Activated CD4-positive, alpha-beta T cell treated with anti-CD3 and anti-CD28 coated beads for 48 hours (primary cell): ENCODE measurements around the gene SLC12A5.

Experiments
- DNase-seq: peaks from one replicate; pipeline ENCODE4 v3.0.0-alpha.2; 2020

The SLC12A5 gene

DNA sequence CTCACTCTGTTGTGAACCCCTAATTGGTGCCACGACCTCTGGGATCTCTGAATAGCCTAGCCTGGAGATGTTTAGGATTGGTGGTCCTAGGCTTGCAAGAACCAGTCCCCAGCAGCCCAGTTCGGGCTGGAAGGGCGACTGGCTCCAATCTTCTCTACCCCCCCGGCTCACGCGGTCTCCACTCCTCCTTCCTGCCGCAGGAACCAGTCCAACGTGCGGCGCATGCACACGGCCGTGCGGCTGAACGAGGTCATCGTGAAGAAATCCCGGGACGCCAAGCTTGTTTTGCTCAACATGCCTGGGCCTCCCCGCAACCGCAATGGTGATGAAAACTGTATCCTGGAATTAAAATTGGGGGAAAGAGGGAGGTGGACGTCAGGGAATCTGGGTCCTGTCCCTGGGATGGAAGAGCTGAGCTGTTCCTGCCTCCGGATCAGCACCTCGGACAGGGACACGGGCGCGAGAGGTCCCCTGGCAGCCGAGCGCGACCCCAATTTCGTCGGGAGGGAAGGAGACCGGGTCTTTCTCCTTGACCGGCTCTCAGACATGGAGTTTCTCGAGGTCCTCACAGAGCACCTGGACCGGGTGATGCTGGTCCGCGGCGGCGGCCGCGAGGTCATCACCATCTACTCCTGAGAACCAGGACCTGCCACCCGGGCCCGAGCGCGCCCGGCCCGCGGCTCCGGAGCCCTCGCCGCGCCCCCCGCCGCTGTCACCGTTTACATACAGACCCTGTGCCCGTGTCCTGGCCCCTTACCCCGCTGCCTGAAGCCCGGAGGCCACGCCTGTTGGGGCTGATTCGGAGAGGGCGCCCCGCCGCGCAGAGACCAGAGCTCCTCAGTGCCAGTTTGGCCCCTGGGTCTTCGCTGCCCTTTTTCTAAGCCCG, 28.2 kb downstream of the SLC12A5 start:
- no peak for DNase-seq

- peak; percentile 32 for DNase-seq
Measured at GRCh38 chr20:46057856-46058598, 29.0 kb downstream of the SLC12A5 start.

- no peak for DNase-seq
Measured at GRCh38 chr20:46058599-46059281, 29.7 kb downstream of the SLC12A5 start.

- DNase-seq: no peak
Measured at GRCh38 chr20:46060301-46060881, 31.4 kb downstream of the SLC12A5 start.

GRCh38 chr20:46060975-46061374, 32.0 kb downstream of the SLC12A5 start:
- DNase-seq: no peak

- no peak for DNase-seq
Measured at GRCh38 chr20:46062151-46062550, 33.1 kb downstream of the SLC12A5 start.

DNA sequence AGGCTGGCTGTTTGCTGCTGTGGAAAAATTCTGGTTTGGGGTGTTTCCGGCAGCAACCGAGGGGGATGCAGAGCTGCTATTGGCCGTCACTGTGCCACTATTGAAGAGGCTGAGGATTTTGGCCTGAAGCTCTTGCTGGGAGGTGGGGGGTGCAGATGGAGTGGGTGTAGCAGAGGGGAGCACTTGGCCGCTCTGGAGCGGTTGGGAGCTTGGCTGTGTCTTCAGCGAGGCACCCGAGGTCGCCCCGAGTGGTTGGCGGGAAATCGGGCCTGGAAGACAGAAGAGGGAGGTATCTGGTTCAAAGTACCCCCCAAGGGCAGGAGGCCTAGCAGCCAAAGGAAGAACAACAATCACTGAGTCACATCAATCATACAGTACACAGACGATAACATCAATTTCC, 33.6 kb downstream of the SLC12A5 start:
- DNase-seq: no peak

DNA sequence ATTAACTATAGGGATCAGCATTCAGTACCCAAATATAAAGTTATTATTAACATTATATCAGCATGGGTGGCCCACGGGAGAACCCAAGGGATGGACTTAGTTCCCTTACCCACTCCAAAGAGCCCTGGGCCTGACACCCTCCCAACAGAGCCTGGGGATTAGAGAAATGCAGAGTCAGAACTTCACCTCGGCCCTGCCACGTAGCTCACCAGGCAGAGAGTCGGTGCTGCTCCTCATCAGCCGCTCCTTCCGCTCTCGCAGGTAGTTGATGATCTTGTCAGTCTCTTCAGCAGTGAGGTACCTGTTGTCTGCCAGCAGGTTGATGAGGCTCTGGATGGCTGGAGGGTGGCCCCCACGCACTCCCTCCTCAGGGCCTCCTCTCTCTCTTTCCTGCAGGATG, 34.1 kb downstream of the SLC12A5 start:
- no peak for DNase-seq

- no peak for DNase-seq
Measured at GRCh38 chr20:46063652-46064054, 34.6 kb downstream of the SLC12A5 start.

DNA sequence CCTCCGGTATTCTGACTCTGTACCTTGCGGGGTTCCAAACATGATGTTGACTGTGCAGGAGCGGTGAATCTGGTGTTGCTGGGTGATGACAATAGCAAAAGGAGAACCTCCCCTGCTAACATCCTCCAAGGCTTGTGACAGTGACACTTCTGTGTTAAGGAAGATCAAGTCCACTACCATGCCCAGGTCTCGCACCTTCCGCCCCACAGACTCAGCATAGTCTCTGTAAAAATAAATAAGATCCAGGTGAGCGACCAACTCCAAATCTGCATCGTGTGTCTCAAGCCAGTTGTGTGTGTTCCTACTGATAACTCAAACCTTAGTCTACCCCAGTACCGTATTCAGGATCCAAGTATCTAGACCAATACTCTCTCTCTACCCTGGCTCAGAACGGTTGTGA, 36.0 kb downstream of the SLC12A5 start:
- DNase-seq: no peak

DNA sequence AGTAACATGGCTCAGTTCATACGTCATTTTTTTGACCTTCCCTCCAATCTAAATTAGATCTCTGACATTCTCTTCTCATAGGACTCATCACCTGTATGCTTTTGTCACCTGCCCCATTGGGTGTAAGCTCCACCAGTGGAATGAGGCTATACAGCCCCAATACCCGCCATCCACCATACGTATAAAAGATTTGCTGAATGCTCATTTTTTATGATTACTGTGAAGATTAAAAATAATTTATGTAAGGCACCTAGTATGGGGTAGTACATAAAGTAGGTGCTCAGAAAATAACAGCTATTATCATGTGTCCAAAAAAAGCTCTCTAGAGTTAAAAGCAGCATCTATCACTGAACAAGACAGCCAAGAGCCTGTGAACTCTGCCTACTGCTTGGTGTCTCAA, 36.7 kb downstream of the SLC12A5 start:
- DNase-seq: no peak

- no peak for DNase-seq
Measured at GRCh38 chr20:46070215-46070900, 41.3 kb downstream of the SLC12A5 start.

DNA sequence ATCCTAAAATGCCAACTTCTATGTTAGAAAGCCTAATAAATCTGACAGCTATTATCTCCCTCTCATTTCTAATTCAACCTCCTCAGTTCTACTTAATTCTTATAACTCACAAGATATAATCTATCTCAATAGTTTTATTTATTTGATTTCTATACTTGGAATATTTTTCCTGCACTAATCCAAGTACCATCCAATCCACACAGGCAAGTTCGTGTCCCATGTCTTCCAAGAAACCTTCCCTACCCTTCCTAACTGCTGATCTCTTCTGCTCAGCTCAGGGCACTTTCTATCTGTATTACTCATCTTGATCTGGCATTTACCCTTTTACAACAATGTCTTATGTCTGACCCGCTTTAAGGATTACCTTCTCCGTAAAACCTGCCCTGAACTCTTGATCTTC, 42.6 kb downstream of the SLC12A5 start:
- DNase-seq: no peak

DNA sequence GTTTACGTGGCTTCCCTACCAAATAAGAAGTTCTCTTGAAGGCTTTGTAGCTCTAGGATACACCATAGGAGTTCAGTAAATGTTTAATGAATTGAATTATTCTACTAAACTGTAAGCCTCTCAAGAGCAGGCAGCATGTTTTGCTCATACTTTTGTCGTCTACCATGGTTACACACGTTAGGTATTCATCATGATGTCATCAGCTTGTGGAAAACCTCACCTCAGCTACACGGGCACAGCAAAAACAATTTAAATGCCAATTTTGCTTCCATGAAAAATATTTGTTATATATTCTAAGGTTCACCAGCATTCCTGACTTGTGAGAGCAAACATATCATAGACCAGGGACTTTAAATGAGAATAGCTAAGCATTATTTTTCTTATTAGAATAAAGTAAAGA, 44.0 kb downstream of the SLC12A5 start:
- no peak for DNase-seq

DNA sequence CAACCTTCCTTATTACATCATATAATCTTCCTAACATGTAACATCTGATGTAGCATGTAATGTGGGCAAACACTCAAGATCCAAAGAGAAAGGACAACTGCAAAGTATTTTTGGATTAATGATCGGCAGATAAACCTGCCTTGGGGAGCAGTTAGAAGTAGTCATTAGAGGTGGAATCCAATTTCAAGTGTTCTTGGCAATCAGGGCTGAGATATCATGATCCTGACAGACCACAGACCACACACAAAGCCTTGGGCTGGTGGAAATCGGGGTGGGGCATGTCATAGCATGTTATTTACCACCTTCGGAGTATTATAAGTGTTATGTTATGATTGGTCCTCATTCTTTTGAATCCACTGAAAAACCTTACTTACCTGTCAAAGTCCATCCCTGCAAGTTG, 44.4 kb downstream of the SLC12A5 start:
- DNase-seq: no peak

DNA sequence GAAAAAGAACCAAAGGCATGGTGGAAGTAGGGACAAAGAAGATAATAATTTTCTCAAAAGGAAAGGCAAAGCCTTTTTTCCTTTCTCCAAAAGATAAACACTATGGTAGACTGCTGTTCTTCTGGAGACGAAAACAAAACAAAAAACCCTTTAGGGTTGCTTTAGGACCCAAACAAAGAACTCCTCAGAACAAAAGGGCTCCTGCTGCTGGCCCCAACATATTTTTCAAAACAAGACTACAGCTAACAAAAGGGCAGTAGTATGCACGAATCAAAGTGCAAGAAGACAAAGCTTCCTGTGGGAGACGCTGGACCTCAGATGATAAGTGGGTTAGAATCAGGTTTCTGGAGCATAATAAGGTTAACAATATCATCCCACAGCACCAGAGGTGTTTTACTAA, 45.0 kb downstream of the SLC12A5 start:
- no peak for DNase-seq

DNA sequence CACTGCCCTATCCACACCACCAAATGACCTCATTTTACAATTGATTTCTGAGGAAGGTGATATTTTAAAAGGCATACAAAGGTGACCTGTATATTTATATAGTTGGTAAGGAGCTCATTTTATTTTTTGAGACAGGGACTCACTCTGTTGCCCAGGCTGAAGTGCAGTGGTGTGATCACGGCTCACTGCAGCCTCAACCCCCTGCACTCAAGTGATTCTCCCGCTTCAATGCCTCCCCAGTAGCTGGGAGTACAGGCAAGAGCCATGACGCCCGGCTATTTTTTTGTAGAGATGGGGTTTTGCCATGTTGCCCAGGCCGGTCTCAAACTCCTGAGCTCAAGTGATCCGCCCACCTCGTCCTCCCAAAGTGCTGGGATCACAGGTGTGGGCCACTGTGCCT, 47.8 kb downstream of the SLC12A5 start:
- no peak for DNase-seq

- no peak for DNase-seq
Measured at GRCh38 chr20:46077642-46078305, 48.8 kb downstream of the SLC12A5 start.

DNA sequence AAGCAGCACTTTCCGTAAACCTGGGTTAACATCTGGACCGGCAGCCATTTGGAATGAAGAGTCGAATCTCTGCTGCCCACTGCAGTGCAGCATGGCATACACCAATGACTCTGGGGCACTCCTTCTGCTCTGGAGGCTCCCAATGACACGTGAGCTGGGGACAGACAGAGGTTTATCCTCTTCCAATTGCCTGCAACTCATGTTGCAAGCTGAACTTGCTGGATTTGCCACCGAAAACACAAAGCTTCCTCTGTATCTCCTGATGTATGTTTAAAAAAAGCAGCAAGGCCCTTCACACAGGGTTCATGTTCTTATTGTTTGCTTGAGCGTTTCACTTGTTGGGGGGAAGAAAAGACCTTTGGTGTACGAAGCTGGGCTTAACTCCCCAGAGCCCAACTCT, 49.9 kb downstream of the SLC12A5 start:
- no peak for DNase-seq

DNA sequence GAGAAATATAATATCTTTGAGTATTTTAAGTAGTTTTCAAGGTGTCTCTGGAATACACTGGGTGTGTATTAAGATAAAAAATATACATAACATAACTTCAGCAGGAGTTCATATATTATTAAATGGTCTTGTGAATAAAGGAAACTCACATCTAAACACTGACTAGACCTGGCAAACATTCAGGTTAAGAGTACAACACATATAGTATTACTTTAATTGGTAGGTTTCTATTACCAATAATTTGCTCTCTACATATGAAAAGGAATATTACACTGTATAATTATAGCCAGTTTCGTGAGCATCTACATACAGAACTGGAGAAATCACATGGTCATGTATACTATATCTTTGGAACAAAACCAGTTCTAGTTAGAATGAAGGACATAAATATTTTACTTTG, 52.1 kb downstream of the SLC12A5 start:
- DNase-seq: no peak

GRCh38 chr20:46083101-46083500, 54.1 kb downstream of the SLC12A5 start:
- DNase-seq: no peak

GRCh38 chr20:46083531-46084061, 54.6 kb downstream of the SLC12A5 start:
- no peak for DNase-seq
